Esophagus squamous epithelium (tissue), 5 donors: ENCODE measurements around the gene SMTNL2. TPM values are rescaled to one million over a fixed set of nuclear protein-coding genes. Genes with fewer than 3 reads are reported as not detected.

Experiments used
- DNase-seq: peaks from one replicate; lab custom pipeline; 2025; lab: John Stamatoyannopoulos, UW
- H3K27ac ChIP-seq, 4 donors: fragments of 200-600 bp; sonication (generic); one replicate each; pipeline ENCODE4 v1.5.1; 2016 to 2019; ENCODE audit warnings: mild to moderate bottlenecking in 1 of 4
- H3K27me3 ChIP-seq, 4 donors: fragments of 200-600 bp; sonication (generic); 1 replicate in 3 of 4; 2 replicates in 1 of 4; pipeline versions ENCODE4 v1.5.1 to v1.6.0; 2017 to 2021; ENCODE audit warnings: antibody characterized with exemption in 1 of 4
- H3K36me3 ChIP-seq, 3 donors: fragments of 200-600 bp; sonication (generic); one replicate each; pipeline ENCODE4 v1.5.1; 2016 to 2019
- H3K4me1 ChIP-seq, 3 donors: fragments of 200-600 bp; sonication (generic); one replicate each; pipeline ENCODE4 v1.5.1; 2017 to 2019
- H3K4me3 ChIP-seq, 4 donors: fragments of 200-600 bp; sonication (generic); 1 replicate in 3 of 4; 2 replicates in 1 of 4; pipeline ENCODE4 v1.5.1; 2016 to 2019; ENCODE audit warnings: mild to moderate bottlenecking in 2 of 4, moderate library complexity in 1 of 4
- H3K9me3 ChIP-seq, 3 donors: fragments of 200-600 bp; sonication (generic); one replicate each; pipeline ENCODE4 v1.5.1; 2016 to 2019
- CTCF ChIP-seq, 6 experiments: fragments of 450-650 bp in 4 of 6; fragments of 200-600 bp in 2 of 6; sonication (generic) in 2 of 6; IDR thresholded peaks; one replicate each; pipeline ENCODE4 v1.5.1; 2016 to 2019; ENCODE audit warnings: antibody characterized with exemption in 6 of 6, mild to moderate bottlenecking in 4 of 6, moderate library complexity in 4 of 6
- POLR2A ChIP-seq, 4 donors: fragments of 450-650 bp; IDR thresholded peaks; one replicate each; pipeline ENCODE4 v1.6.1; 2017; ENCODE audit warnings: antibody characterized with exemption in 4 of 4, mild to moderate bottlenecking in 4 of 4, moderate library complexity in 3 of 4
- WGBS, 2 donors: methylation state at CpG; one replicate each; pipeline ENCODE4 v1.1.5; 2018; 5-methylcytosine and 5-hydroxymethylcytosine counted together
- intact Hi-C: fragments of 100-400 bp; cut with DNase I; formaldehyde crosslinking; loops from one replicate; pipeline ENCODE4 v1.15.0; 2022
- total RNA-seq, 4 donors: library from RNA; depleted of rRNA; stranded (reverse); fragments of >200 nt; gene quantifications; one replicate each; pipeline ENCODE4 v1.1.0, GENCODE V29; 2016
- donor health status: DM: yes; HTN: yes; CAD: no.

The SMTNL2 gene
- total RNA-seq, 4 donors from 2014 or later = 0.41 to 0.76 (median 0.69) TPM

- peak overlapping the region in 2 of 4 donors; percentile 7 to 39 for H3K27ac ChIP-seq
- 66 to 85% methylated on average over 6 of the region's 6 CpGs for WGBS, 2 donors
- H3K27me3 ChIP-seq = peaks cover 0 to 4% (median 0%) of the 10 kb centered on the region in 4 donors
- H3K36me3 ChIP-seq = no peaks in the 10 kb centered on the region
- H3K4me1 ChIP-seq = peaks cover 1 to 33% (median 18%) of the 10 kb centered on the region in 3 donors
- TF ChIP-seq CTCF (IDR thresholded peaks at IDR 0.05) (no peak), POLR2A (IDR thresholded peaks at IDR 0.05) (no peak)
- intact Hi-C loops = no loop called here
- no peaks in the 10 kb centered on the region for H3K9me3 ChIP-seq
- no peak overlapping the region for H3K4me3 ChIP-seq
- no peak for DNase-seq
Measured at GRCh38 chr17:4610656-4611055, 26.3 kb downstream of the SMTNL2 start.

GRCh38 chr17:4616476-4616875, 32.1 kb downstream of the SMTNL2 start:
- no peak overlapping the region for H3K4me3 ChIP-seq
- WGBS, 2 donors = 56 to 65% methylated on average over 6 to 9 of the region's 9 CpGs
- intact Hi-C loops = no loop called here
- no peaks in the 10 kb centered on the region for H3K36me3 ChIP-seq
- H3K9me3 ChIP-seq = no peaks in the 10 kb centered on the region
- TF ChIP-seq CTCF (IDR thresholded peaks at IDR 0.05) (no peak), POLR2A (IDR thresholded peaks at IDR 0.05) (no peak)
- H3K27me3 ChIP-seq = peaks cover 0 to 17% (median 0%) of the 10 kb centered on the region in 4 donors
- no peaks in the 10 kb centered on the region for H3K4me1 ChIP-seq
- no peak overlapping the region for H3K27ac ChIP-seq
- DNase-seq = no peak

- no peaks in the 10 kb centered on the region for H3K36me3 ChIP-seq
- DNase-seq = no peak
- H3K27ac ChIP-seq = no peak overlapping the region
- intact Hi-C loops = no loop called here
- H3K27me3 ChIP-seq = peaks cover 0 to 17% (median 0%) of the 10 kb centered on the region in 4 donors
- 76 to 84% methylated on average over 13 to 15 of the region's 17 CpGs for WGBS, 2 donors
- H3K4me3 ChIP-seq = no peak overlapping the region
- TF ChIP-seq POLR2A (IDR thresholded peaks at IDR 0.05) (no peak), CTCF (IDR thresholded peaks at IDR 0.05) (no peak)
- H3K4me1 ChIP-seq = no peaks in the 10 kb centered on the region
- no peaks in the 10 kb centered on the region for H3K9me3 ChIP-seq
Measured at GRCh38 chr17:4617090-4617489, 32.8 kb downstream of the SMTNL2 start.

GRCh38 chr17:4617590-4618351, 33.4 kb downstream of the SMTNL2 start:
- Histone ChIP-seq H3K27me3 (peaks cover 0 to 17% (median 0%) of the 10 kb centered on the region in 4 donors), H3K9me3 (no peaks in the 10 kb centered on the region), H3K4me3 (no peak overlapping the region), H3K27ac (no peak overlapping the region), H3K36me3 (no peaks in the 10 kb centered on the region), H3K4me1 (no peaks in the 10 kb centered on the region)
- intact Hi-C loops = no loop called here
- 50 to 59% methylated on average over 15 of the region's 15 CpGs for WGBS, 2 donors
- TF ChIP-seq CTCF (IDR thresholded peaks at IDR 0.05) (no peak), POLR2A (IDR thresholded peaks at IDR 0.05) (no peak)
- DNase-seq = no peak

- H3K27ac ChIP-seq = no peak overlapping the region
- 93 to 94% methylated on average over 4 of the region's 4 CpGs for WGBS, 2 donors
- H3K36me3 ChIP-seq = no peaks in the 10 kb centered on the region
- no peak for TF ChIP-seq CTCF (IDR thresholded peaks at IDR 0.05)
- TF ChIP-seq POLR2A (IDR thresholded peaks at IDR 0.05) = no peak
- H3K4me1 ChIP-seq = peaks cover 0 to 24% (median 5%) of the 10 kb centered on the region in 3 donors
- intact Hi-C loops = loop anchor here (5.0 kb wide), 1 partner anchor 53 kb away; no protein-coding TSS in a partner anchor
- no peaks in the 10 kb centered on the region for H3K9me3 ChIP-seq
- peaks cover 0 to 17% (median 0%) of the 10 kb centered on the region in 4 donors for H3K27me3 ChIP-seq
- H3K4me3 ChIP-seq = no peak overlapping the region
- DNase-seq = no peak
Measured at GRCh38 chr17:4620531-4621101, 36.3 kb downstream of the SMTNL2 start.
